Breast epithelium (tissue), 4 donors: Measurements from ENCODE around the gene DOCK9. TPM values are rescaled to one million over a fixed set of nuclear protein-coding genes. Genes with fewer than 3 reads are reported as not detected.

ENCODE experiments used
- DNase-seq, 2 donors: peaks; one replicate each; pipeline ENCODE4 v3.0.0-alpha.2; 2019; ENCODE audit warnings: low spot score in 2 of 2
- H3K27ac ChIP-seq, 2 donors: fragments of 200-600 bp; sonication (generic) in 1 of 2; one replicate each; pipeline ENCODE4 v1.5.1; 2016 to 2019; ENCODE audit warnings: mild to moderate bottlenecking in 1 of 2
- H3K27me3 ChIP-seq, 2 donors: fragments of 200-600 bp; sonication (generic) in 1 of 2; one replicate each; pipeline versions ENCODE4 v1.5.1 to v1.6.0; 2017 to 2019; ENCODE audit warnings: control low read depth in 1 of 2, mild to moderate bottlenecking in 1 of 2
- H3K36me3 ChIP-seq: fragments of 200-600 bp; one replicate; pipeline ENCODE4 v1.5.1; 2019
- H3K4me1 ChIP-seq, 2 donors: fragments of 200-600 bp; sonication (generic); one replicate each; pipeline ENCODE4 v1.5.1; 2016 to 2019; ENCODE audit warnings: control low read depth in 1 of 2
- H3K4me3 ChIP-seq, 3 donors: fragments of 200-600 bp; sonication (generic); 1 replicate in 2 of 3; 2 replicates in 1 of 3; pipeline ENCODE4 v1.5.1; 2016 to 2019; ENCODE audit warnings: mild to moderate bottlenecking in 3 of 3, moderate library complexity in 2 of 3
- H3K9me3 ChIP-seq, 2 donors: fragments of 200-600 bp; sonication (generic) in 1 of 2; one replicate each; pipeline ENCODE4 v1.5.1; 2016 to 2019; ENCODE audit warnings: control low read depth in 1 of 2
- POLR2A ChIP-seq: fragments of 450-650 bp; IDR thresholded peaks from one replicate; pipeline ENCODE4 v1.6.1; 2016; ENCODE audit warnings: antibody characterized with exemption, mild to moderate bottlenecking, moderate library complexity
- POLR2AphosphoS5 ChIP-seq, 3 donors: sonication (generic); formaldehyde crosslinking; IDR thresholded peaks; one replicate each; pipeline ENCODE4 v1.6.1; 2017; ENCODE audit warnings: antibody characterized with exemption in 3 of 3
- intact Hi-C: fragments of 100-400 bp; cut with DNase I; formaldehyde crosslinking; loops from one replicate; pipeline ENCODE4 v1.15.1; 2023; ENCODE audit warnings: low total_unique reads
- total RNA-seq, 3 donors: library from RNA; depleted of rRNA; stranded (reverse); fragments of >200 nt; gene quantifications; one replicate each; pipeline ENCODE4 v1.1.0, GENCODE V29; 2016
- TF ChIP-seq, protein P1 (sequence below), 3 donors: fragments of 450-650 bp; IDR thresholded peaks; one replicate each; pipeline ENCODE4 v1.5.1; 2016 to 2017; ENCODE audit warnings: antibody characterized with exemption in 3 of 3, mild to moderate bottlenecking in 3 of 3, moderate library complexity in 3 of 3

DOCK9 gene
- total RNA-seq, 3 donors from 2014 or later, result 85.5 to 155 (median 92.2) TPM

- no peaks in the 10 kb centered on the region for H3K4me1 ChIP-seq
- TF ChIP-seq, protein P1, sequence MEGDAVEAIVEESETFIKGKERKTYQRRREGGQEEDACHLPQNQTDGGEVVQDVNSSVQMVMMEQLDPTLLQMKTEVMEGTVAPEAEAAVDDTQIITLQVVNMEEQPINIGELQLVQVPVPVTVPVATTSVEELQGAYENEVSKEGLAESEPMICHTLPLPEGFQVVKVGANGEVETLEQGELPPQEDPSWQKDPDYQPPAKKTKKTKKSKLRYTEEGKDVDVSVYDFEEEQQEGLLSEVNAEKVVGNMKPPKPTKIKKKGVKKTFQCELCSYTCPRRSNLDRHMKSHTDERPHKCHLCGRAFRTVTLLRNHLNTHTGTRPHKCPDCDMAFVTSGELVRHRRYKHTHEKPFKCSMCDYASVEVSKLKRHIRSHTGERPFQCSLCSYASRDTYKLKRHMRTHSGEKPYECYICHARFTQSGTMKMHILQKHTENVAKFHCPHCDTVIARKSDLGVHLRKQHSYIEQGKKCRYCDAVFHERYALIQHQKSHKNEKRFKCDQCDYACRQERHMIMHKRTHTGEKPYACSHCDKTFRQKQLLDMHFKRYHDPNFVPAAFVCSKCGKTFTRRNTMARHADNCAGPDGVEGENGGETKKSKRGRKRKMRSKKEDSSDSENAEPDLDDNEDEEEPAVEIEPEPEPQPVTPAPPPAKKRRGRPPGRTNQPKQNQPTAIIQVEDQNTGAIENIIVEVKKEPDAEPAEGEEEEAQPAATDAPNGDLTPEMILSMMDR (IDR thresholded peaks at IDR 0.05), result no peak
- TF ChIP-seq POLR2AphosphoS5 (IDR thresholded peaks at IDR 0.05) (no peak), POLR2A (no peak)
- no peaks in the 10 kb centered on the region for H3K27me3 ChIP-seq
- intact Hi-C loops, result no loop called here
- H3K4me3 ChIP-seq, result no peak overlapping the region
- H3K36me3 ChIP-seq, result no peaks in the 10 kb centered on the region
- DNase-seq, result no peak
- no peaks in the 10 kb centered on the region for H3K9me3 ChIP-seq
- H3K27ac ChIP-seq, result no peak overlapping the region
Measured at GRCh38 chr13:98824376-98825160, 153.3 kb downstream of the DOCK9 start.

- TF ChIP-seq, protein P1 (IDR thresholded peaks at IDR 0.05), result no peak
- no peak for TF ChIP-seq POLR2AphosphoS5 (IDR thresholded peaks at IDR 0.05)
- no peak for TF ChIP-seq POLR2A
Measured at GRCh38 chr13:98823442-98823841, 154.4 kb downstream of the DOCK9 start.

DNA sequence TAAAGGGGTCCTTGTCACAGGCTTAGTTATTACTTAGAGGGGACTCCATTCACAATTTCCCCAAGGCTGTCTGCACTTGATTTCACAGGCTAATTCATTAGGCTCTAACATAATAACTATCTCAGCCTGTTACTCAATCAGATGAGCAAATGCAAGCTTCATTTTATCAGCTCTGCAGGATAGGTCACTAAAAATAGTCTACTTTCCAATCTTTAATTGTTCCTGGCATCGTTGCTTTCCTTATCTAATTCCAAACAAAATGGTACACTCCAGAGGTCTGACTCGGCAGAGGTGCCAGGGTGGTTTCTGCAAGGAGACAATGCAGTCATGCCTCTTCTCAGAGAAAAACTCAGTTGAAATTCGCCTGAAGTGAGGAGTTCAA lies 155.6 kb downstream of the DOCK9 start:
- TF ChIP-seq POLR2AphosphoS5 (IDR thresholded peaks at IDR 0.05) (no peak), POLR2A (no peak)
- TF ChIP-seq, protein P1 (IDR thresholded peaks at IDR 0.05), result no peak
- Histone ChIP-seq H3K4me1 (no peaks in the 10 kb centered on the region), H3K36me3 (no peaks in the 10 kb centered on the region), H3K27ac (peak overlapping the region in 1 of 2 donors; percentile 22), H3K9me3 (no peaks in the 10 kb centered on the region), H3K4me3 (no peak overlapping the region), H3K27me3 (no peaks in the 10 kb centered on the region)
- DNase-seq, result no peak
- intact Hi-C loops, result no loop called here

More at GRCh38 chr13:98823442-98823841, 154.4 kb downstream of the DOCK9 start:
- DNase-seq, result no peak
- no peaks in the 10 kb centered on the region for H3K27me3 ChIP-seq
- no peak overlapping the region for H3K4me3 ChIP-seq
- H3K4me1 ChIP-seq, result no peaks in the 10 kb centered on the region
- intact Hi-C loops, result no loop called here
- H3K27ac ChIP-seq, result peak overlapping the region in 1 of 2 donors; percentile 16
- H3K36me3 ChIP-seq, result no peaks in the 10 kb centered on the region
- H3K9me3 ChIP-seq, result no peaks in the 10 kb centered on the region

DNA sequence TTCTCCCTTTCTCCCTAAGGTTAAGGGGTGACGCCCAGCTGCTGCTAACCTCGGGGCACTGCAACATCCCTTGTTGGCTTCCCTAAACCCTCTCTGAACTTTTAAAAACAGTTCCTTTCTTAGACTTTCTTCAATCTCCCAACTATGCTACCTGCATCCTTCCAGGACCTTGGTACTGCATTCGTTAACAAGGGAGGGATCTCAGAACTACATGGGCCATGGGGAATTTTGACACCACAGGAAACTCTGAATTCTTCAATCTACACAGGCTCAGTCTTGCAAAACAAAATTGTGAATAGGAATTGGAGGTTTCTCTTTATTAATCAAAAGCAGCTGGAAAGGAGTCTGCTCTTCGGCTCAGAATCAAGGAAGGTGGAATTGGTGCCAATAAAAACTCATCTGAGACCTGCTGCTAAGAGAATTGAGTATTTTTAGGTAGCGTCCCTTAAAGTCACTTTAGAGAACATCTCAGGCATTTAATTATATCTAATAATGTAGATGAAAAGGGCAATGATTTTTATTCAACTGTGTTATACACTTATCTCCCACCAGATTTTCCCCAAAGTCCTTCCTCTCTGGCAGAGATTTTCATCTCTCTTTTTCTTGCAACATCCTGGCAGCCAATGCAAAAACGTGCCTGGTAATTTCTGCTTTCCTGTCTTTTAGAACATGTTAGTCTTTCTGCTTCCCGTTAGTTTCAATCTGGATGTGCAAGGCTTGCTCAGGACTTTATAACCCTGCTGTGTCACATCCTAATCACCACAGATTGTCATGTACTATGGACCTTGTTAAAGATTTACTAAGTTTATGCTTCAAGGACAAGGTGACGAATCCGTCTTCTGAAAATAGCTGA lies 156.3 kb downstream of the DOCK9 start:
- intact Hi-C loops, result no loop called here
- H3K9me3 ChIP-seq, result no peaks in the 10 kb centered on the region
- H3K36me3 ChIP-seq, result no peaks in the 10 kb centered on the region
- H3K27ac ChIP-seq, result peak overlapping the region; percentile 8 to 73
- peak in 1 of 3 donors; percentile 15 for TF ChIP-seq POLR2AphosphoS5 (IDR thresholded peaks at IDR 0.05)
- TF ChIP-seq, protein P1 (IDR thresholded peaks at IDR 0.05), result no peak
- no peak for DNase-seq
- no peaks in the 10 kb centered on the region for H3K27me3 ChIP-seq
- H3K4me3 ChIP-seq, result no peak overlapping the region
- no peaks in the 10 kb centered on the region for H3K4me1 ChIP-seq
